NOMO-1 treated with dmso at 0.1 percent for 144 hours (cell line): ENCODE measurements around the gene ADAM17.
"Not testable (repeated sequence)": the region's sequence is repeated elsewhere in the genome, so short reads cannot be mapped to it uniquely, and the experiment has no call there.

Source experiments
- DNase-seq: peaks from one replicate; lab custom pipeline; 2025; ENCODE audit not compliant: unreplicated experiment; lab: John Stamatoyannopoulos, UW

ADAM17 gene

DNA sequence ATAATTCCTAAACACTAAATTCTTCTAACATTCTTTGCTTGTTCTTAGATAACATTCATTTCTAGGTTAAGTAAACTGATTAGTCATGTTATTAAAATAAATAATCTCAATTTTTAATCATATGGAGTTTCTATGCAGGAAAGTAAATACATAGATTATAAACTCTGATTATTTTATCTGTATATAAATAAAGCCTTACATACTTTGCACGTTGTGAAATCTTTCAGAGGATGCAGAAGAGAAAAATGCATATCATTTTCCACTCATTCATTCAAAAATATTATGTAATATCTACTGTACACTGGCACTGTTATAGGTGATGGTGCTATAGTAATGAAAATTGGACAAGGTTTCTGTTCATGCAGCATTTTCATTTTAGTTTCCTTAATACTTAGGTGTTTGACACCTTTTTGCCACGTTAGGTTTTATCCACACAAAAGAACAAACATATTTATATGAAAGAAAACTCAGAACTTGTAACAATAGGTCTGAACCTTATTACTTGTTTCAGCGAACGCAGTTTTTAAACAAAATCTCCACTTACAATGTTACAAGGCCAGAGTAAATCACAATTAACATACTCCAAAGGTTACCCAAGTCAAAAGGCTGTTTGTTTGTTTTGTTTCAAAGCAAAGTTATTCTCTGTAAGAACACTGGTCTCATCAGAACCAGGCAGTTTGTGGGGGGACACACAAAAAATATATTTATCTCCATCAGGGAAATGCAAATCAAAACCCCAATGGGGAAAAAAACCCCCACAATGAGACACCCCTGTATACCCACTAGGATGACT lies 27.4 kb downstream of the ADAM17 start:
- no peak for DNase-seq

DNA sequence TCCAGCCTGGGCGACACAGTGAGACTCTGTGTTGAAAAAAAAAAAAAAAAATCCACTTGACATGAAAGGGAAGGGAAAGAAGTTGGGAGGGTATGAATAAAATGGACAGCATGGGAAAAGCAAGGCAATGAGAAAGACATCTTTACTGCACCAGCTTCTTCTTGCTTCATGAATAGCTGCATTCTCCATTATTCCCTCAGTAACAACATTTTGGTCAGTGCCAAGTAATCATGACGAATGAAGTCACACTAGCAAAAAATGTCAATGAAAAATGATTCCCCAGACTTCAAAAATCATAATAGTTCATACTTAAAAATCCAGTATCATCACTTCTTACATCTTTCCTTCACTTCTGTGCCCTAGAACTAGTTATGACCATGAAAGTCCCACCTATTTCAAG lies 30.4 kb downstream of the ADAM17 start:
- DNase-seq: no peak

DNA sequence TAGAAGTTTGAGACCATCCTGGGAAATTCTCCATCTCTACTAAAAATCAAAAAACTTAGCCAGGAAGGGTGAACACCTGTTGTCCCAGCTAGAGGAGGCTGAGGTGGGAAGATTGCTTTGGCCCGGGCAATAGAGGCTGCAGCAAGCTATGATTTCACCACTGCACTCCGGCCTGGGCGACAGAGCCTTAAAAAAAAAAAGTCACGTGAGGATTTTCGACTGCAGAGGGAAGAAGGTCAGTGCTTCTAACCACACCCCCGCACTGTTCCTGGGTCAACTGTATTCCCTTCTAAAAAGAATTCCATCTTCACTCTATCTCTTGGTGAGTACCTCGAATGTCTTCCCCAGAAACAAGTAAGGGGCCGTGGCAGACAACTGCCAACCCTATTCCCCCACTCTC lies 31.3 kb downstream of the ADAM17 start:
- no peak for DNase-seq

DNA sequence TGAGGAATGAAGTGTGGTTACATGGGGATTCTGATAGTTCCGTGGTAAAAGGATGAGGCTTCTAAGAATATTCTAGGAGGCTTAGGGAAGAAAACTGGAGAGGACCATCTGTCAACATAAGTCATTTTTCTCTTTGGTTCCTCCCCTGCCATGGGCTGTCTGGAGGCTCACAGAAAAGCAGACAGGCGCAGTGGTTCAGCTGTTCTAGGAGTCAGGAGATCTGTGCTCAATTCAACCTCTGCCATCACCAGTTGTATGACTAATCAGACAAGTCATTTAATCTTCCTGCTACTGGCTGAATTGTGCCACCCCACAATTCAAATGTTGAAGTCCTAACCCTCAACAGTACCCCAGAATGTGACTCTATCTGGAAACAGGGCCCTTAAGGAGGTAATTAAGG lies 36.4 kb downstream of the ADAM17 start:
- no peak for DNase-seq

DNA sequence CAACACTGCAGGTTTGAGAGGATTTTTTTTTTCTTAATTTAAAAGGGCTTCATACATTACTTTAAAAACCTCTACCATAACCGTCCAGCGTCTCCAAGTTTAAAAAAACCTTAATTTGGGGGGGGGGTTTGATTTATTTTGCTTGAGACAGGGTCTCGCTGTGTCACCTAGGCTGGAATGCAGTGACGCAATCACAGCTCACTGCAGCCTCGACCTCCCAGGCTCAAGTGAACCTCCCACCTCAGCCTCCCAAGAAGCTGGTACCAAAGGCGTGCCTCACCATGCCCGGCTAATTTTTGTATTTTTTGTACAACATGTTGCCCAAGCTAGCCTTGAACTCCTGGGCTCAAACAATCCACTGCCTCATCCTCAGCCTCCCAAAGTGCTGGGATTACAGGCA lies 36.9 kb downstream of the ADAM17 start:
- no peak for DNase-seq

DNA sequence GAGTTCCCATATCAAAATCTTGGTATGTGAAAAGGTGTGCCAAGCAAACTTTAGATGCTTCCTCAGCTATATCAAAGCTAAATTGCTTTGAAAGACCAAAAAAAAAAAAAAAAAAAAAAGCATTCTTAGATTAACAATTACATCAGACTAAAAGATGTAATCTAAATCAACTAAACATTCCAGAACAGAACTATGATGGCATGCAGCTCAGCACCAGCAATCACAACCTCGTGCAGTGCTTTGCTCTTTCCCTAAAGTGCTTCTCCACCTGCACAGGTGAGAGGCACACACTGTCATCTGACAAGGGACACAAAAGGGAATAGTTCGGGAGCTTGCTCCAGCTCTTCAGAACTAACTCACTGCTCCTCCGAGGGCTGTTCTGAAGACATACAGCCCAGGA lies 37.5 kb downstream of the ADAM17 start:
- DNase-seq: no peak

DNA sequence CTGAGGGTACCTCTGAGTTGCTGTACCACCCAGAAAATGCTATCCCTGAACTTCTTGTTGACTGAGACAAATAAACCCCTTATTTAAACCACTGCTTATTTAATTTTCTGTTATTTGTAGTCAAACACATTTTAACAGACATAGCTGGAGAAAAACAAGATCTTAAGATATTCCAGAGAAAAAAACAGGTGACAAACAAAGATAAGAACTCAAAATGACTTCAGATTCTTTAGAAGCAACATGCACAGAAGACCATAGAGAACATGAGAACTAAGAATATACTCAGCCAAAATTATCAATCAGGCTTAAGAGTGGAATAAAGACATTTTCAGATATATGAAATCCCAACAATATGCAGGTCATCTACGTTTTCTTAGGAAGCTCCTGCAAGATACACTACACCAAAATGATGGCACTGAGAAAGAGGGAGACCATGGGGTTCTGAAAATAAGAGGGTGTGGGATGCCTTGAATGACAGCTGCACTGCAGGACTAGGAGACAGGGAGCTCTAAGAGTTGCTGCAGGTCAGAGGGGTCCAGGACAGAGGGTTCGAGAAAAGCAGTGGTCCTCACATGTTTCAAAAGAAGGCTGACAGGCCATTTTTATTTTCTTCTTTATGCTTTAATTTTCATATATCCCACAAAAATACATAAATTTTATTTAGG lies 38.4 kb downstream of the ADAM17 start:
- DNase-seq: no peak

DNA sequence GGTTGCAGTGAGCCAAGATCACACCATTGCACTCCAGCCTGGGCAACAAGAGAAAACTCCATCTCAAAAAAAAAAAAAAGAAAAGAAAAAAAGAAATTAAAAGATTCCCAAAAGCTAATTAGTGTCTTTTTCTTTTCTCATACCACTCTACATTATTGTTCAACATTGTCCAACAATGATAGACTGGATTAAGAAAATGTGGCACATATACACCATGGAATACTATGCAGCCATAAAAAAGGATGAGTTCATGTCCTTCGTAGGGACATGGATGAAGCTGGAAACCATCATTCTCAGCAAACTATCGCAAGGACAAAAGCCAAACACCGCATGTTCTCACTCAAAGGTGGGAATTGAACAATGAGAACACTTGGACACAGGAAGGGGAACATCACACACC lies 41.7 kb downstream of the ADAM17 start:
- not testable (repeated sequence) for DNase-seq

DNA sequence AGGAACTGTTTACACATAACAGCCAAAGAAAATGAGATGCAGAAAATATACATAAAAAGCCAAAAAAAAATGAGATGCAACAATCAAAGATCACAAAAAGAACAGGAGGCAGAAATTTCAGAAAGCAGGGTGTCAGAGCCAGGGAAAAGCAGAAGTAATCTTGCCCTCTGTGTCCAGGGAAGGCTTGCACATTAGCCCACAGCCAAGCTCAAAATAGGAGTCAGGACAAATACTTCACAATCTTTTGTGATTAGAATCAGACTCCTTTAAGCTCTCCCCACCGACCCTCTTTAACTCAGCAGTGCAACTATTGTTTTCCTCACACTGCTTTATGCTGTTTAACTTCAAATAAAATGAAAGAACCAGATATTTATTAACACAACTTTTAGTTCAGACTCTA lies 46.7 kb downstream of the ADAM17 start:
- DNase-seq: no peak

DNA sequence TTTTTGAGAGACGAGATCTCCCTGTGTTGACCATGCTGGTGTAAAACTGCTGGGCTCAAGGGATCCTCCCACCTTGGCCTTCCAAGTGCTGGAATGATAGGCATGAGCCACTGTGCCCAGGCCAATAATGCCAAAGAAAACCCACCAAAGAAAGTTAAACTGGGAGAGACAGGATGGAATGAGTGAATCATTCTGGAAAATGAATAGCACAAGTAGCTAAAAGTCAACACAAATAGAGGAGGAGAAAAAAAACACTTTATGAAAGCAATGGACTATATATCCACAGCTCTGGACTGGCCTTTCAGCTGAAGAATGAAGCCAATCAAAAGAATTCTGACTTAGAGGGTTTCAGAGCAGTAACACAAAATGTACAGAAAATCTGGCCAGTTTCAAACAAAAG lies 57.4 kb downstream of the ADAM17 start:
- DNase-seq: no peak

DNA sequence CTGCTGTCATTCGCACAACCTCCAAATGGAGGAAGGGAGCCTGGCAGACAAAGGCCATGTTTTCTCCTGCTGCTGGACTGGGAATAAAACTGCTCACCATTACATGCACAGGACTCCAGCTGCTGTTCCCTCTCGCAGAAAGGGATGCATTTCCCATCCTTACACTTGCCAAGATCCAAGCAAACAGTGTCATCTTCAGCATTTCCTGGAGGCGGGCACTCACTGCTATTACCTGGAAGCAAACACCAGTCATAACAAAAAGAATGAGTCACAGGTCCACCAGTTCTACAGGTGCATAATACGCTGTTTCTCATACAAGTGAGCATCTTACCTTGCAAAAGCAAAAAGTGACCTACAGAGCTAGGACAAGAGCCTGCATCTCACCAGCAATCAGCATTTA lies 58.6 kb downstream of the ADAM17 start:
- DNase-seq: no peak

DNA sequence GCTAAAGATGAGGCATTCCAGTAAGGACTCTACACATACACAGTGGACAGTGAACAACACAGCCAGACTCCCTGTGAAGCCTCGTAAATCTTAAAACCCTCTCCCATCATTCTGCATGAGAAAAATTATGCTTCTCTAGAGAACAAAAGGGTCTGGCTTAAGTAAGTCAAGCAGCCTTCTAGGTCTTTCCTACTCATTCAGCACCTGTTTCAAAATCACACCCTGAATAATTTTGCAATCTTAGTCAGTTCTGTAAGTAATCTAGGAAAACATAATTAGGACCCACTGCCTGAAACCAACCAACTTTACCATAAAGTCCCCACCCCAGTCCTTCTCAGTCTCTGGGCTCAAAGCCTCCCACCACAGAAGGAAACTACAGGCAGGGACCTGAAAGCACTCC lies 61.5 kb downstream of the ADAM17 start:
- no peak for DNase-seq

DNA sequence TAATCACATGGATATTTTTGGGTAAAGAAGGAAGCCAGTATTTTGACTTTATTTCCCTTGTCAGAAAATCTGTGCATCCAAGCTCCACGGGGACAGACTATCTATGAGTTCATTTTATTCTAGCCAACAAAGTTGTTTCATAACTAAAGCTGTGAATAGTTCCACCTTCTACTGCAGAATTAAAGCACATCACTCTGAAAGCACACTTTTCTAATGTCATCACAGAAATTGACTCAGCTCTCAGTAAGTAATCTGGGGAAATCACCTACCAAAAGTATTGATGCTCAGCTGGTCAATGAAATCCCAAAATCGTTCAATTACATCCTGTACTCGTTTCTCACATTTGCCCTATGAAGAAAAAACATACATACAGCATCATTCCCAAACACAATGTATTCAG lies 62.2 kb downstream of the ADAM17 start:
- DNase-seq: no peak

DNA sequence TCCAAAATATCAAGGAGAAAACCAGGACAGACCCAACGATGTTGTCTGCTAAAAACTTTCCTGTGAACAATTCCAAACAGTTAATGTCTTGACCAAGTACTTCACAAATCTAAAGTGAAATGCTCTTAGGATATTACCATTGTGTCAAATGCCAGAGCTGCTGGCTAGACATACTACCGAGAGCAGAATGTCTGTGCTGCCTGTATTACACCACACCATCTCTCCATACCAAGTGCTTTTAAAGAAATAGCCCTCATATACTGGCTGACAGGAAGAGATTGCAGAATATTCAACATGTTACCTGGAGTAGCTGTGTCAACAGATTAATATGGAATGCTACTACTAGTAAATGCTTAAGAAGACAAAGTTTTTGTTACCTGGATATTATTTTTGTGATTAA lies 62.7 kb downstream of the ADAM17 start:
- DNase-seq: no peak

DNA sequence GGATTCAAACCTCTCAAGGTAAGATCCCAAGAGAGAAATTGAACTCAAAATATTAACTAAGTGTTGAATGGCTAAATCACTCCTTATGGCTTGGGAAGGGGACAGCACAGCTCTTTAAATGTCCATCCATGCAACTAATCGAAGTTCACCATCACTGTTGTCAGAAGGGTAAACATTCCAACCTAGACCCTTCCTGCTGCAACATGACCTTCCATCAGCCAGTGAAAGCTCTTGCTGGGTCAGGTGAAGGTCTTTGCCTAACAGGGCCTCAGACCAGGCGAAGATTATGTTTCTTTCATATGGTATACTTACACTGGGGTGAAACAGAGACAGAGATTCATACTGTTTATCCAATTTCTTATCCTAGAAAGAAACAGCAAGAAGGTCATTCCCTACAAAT lies 64.8 kb downstream of the ADAM17 start:
- DNase-seq: no peak

DNA sequence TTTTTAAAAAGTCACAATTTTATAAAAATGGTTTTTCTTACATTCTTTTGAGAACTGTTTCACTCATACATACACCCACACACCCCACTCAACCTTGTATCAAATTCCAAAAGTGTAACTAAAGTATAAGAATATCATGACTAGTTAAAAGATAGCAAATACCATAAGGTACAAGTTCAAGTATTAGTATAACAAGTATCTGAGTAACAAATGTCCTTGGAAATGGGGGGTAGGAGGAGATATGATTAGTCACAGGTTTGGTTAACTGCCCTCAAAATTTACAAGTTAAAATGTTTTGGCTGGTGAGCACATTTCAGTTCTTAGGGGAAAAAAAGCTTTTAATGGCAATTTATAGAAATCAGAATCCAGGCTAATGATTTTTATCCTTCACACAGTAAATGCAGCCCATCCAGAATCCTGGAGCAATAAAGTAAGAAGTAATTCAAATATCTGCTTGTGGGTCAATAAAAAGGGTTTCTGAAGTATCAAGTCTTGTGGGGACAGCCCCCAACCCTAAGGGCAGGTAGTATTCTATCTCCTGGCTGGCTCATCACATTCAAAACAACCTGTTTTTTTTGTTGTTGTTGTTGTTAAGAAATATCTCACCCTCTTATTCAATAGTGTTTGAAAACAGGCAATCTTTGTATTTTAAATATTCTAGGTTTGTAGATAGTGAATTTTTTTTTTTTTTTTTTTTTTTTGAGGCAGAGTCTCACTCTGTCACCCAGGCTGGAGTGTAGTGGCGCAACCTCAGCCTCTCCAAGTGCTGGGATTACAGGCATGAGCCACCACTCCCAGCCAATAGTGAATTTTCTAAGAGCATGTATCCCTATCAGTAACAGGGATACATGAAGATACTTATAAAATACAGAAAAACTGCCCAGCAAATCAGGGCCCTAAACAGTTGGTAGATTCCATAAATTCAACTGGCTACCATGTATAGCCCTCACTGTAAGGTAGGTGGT lies 66.8 kb downstream of the ADAM17 start:
- DNase-seq: no peak

DNA sequence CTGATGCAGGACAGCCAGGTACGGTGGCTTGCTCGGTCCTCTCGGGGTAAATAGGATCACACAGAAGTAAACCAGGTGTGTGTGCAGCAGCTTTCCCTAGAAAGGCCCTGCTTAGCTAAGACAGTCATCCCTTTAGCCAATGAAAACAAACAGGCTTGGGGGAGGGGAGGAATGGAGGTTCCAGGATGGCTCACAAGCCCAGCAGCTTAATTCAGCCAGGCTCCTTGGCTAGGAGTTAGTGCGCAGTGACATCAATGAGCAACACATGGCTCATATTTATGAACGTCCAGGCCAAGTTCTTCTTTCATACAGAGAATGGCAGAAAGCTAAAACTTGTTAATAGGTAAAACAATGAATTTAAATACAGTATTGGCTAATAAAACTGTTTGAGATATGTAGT lies 71.1 kb downstream of the ADAM17 start:
- no peak for DNase-seq

DNA sequence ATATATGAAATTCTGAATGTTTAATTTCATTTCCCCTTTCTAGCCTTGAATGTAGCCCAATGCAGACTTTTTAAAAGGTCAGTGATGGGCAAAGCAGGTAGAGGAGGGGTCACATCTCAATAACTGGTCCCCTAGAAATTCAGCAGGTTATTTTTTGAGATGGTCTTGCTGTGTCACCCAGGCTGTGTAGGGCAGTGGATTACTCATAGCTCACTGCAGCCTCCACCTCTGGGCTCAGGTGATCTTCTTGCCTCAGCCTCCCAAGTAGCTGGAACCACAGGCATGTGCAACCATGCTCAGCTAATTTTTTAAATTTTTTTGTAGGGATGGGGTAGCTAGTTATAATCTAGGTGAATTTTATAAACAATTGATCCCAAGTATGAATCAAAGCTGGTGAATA lies 72.5 kb downstream of the ADAM17 start:
- no peak for DNase-seq

DNA sequence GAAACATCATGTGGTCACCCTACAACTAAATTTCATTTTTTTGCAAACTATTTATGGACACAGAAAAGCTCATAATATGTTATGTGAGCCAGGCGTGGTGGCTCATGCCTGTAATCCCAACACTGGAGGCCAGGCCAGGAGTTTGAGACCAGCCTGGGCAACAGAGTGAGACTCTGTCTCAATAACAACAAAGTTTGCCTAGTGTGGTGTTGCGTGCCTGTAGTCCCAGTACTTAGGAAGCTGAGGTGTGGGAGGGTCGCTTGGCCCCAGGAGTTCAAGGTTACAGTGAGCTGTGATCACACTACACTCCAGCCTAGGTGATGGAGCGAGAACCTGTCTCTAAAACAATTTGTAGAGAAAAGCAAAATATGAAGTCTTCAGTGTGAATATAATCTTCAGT lies 75.5 kb downstream of the ADAM17 start:
- no peak for DNase-seq

DNA sequence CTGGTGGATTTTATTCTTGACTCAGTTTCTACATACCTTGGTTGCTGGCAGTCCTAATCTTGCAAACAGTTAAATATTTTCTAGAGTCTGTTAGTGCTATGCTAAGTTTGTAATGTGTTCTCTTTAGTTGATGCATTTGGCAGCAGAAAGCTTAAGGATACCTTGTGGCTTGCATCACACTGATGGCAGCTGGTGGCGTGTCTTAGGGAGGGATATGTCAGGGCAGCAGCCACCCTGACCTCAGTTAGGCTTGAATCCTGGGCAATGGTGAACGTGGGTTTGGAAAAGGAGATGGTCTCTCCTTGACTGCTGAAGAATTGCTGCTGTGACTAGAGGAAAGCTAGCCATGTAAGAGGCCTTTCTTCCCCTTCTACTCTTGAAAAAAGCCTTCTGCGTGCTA lies 77.1 kb downstream of the ADAM17 start:
- DNase-seq: no peak

DNA sequence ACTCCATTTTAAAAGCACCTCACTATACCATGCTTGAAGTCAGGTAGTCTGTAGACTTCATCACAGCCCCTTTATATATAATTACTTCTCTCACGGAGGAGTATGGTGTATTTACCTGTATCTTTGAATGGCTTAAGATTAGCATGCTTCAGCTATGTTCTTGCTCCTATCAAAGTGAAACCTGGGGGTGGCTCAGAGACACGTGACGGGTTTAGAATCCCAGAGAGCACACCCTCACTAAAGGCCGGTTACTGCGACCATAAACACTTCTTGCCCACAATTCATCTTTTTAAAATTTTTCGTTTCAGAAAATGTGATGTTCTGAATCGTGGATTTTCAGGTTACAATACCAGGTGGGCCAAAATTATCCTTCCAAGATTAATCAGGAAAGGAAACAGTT lies 77.7 kb downstream of the ADAM17 start:
- no peak for DNase-seq
